Ascending aorta (tissue), 2 donors: ENCODE data around the gene MCOLN1. TPM values are rescaled to one million over a fixed set of nuclear protein-coding genes. Genes with fewer than 3 reads are reported as not detected.

Experiments
- DNase-seq, 2 donors: peaks; one replicate each; pipeline ENCODE4 v3.0.0-alpha.2; 2019; ENCODE audit warnings: low spot score in 2 of 2
- H3K27ac ChIP-seq, 2 donors: fragments of 200-600 bp; sonication (generic); one replicate each; pipeline ENCODE4 v1.5.1; 2016 to 2017; ENCODE audit warnings: mild to moderate bottlenecking in 1 of 2
- H3K27me3 ChIP-seq: fragments of 200-600 bp; sonication (generic); one replicate; pipeline ENCODE4 v1.5.1; 2017
- H3K36me3 ChIP-seq, 2 donors: fragments of 200-600 bp; sonication (generic); one replicate each; pipeline ENCODE4 v1.5.1; 2016
- H3K4me1 ChIP-seq, 2 donors: fragments of 200-600 bp; sonication (generic); one replicate each; pipeline ENCODE4 v1.5.1; 2016 to 2017; ENCODE audit warnings: mild to moderate bottlenecking in 1 of 2
- H3K4me3 ChIP-seq, 2 donors: fragments of 200-600 bp; sonication (generic); one replicate each; pipeline ENCODE4 v1.5.1; 2016 to 2017; ENCODE audit warnings: mild to moderate bottlenecking in 1 of 2
- H3K9me3 ChIP-seq, 2 donors: fragments of 200-600 bp; sonication (generic); one replicate each; pipeline ENCODE4 v1.5.1; 2016
- CTCF ChIP-seq, 3 experiments: fragments of 200-600 bp in 2 of 3; fragments of 450-650 bp in 1 of 3; sonication (generic) in 2 of 3; IDR thresholded peaks; one replicate each; pipeline ENCODE4 v1.5.1; 2016 to 2019; ENCODE audit warnings: antibody characterized with exemption in 3 of 3, mild to moderate bottlenecking in 1 of 3, moderate library complexity in 1 of 3
- intact Hi-C: fragments of 100-400 bp; cut with DNase I; formaldehyde crosslinking; loops from one replicate; pipeline ENCODE4 v1.15.1; 2023
- total RNA-seq: library from RNA; depleted of rRNA; stranded (reverse); fragments of >200 nt; gene quantifications from one replicate; pipeline ENCODE4 v1.1.0, GENCODE V29; 2016

The MCOLN1 gene
- total RNA-seq, 1 donor from 2014 or later = 11.9 TPM

DNA sequence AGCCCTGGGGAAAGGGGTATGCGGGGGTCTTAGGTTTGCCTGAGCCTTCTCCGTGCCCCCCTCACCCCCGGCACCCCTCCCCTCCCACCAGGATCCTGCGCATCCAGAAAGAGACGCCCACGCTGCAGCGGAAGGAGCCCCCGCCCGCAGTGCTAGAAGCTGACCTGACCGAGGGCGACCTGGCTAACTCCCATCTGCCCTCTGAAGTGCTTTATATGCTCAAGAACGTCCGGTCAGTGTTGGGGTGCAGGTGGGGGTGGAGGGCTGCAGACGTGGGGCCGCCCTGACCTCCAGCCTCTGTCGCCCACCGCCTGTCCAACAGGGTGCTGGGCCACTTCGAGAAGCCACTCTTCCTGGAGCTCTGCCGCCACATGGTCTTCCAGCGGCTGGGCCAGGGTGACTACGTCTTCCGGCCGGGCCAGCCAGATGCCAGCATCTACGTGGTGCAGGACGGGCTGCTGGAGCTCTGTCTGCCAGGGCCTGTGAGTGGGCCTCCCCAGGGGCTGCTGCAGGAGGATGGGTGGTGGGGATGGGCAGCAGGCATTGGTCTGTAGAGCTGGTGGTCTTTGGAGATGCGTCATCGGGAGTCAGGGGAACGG, 17.5 kb downstream of the MCOLN1 start:
- Histone ChIP-seq H3K4me1 (peaks cover 0 to 8% of the 10 kb centered on the region in 2 donors), H3K4me3 (no peak overlapping the region), H3K36me3 (peaks cover 65 to 76% of the 10 kb centered on the region in 2 donors), H3K27ac (no peak overlapping the region), H3K9me3 (no peaks in the 10 kb centered on the region), H3K27me3 (no peaks in the 10 kb centered on the region)
- intact Hi-C loops = loop anchor here (5.0 kb wide), 1 partner anchor 87 kb away; the partner anchor contains the start of genes PET100 and XAB2
- TF ChIP-seq CTCF (IDR thresholded peaks at IDR 0.05) = no peak
- DNase-seq = no peak

DNA sequence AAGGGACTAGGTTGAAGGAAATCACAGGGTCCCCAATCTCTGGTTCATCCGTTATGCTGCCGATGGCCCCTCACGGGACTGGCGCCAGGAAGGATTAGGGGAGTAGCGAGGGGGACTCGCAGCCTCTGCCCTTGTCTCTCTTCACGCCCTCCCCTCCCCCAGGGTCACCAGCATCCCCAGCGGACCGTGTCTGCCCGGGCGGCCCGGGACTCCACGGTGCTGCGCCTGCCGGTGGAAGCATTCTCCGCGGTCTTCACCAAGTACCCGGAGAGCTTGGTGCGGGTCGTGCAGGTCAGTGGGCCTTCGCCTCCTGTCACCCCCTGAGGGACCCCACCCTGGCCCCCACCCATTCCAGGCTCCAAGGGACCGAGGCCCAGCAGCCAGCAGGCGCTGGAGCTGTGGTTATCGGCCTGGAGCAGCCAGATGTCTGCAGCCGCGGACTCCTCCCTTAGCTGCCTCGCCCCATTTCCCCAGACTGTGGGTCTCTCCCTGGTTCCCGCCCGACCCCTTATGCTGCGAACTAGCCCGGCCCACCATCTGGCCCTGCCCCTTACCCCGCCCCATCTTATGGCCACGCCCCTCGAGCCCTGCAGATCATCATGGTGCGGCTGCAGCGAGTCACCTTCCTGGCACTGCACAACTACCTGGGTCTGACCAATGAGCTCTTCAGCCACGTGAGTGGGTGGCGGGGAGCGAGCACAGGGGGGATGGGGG, 18.5 kb downstream of the MCOLN1 start:
- Histone ChIP-seq H3K27ac (no peak overlapping the region), H3K9me3 (no peaks in the 10 kb centered on the region), H3K4me1 (peaks cover 0 to 5% of the 10 kb centered on the region in 2 donors), H3K27me3 (no peaks in the 10 kb centered on the region), H3K36me3 (peaks cover 67 to 79% of the 10 kb centered on the region in 2 donors), H3K4me3 (no peak overlapping the region)
- DNase-seq = no peak
- intact Hi-C loops = no loop called here
- no peak for TF ChIP-seq CTCF (IDR thresholded peaks at IDR 0.05)

GRCh38 chr19:7541475-7541824, 19.0 kb downstream of the MCOLN1 start:
- no peak for DNase-seq
- intact Hi-C loops = no loop called here
- Histone ChIP-seq H3K36me3 (peaks cover 67 to 79% of the 10 kb centered on the region in 2 donors), H3K4me1 (peaks cover 0 to under 1% of the 10 kb centered on the region in 2 donors), H3K4me3 (no peak overlapping the region), H3K27me3 (no peaks in the 10 kb centered on the region), H3K9me3 (no peaks in the 10 kb centered on the region), H3K27ac (no peak overlapping the region)
- no peak for TF ChIP-seq CTCF (IDR thresholded peaks at IDR 0.05)

DNA sequence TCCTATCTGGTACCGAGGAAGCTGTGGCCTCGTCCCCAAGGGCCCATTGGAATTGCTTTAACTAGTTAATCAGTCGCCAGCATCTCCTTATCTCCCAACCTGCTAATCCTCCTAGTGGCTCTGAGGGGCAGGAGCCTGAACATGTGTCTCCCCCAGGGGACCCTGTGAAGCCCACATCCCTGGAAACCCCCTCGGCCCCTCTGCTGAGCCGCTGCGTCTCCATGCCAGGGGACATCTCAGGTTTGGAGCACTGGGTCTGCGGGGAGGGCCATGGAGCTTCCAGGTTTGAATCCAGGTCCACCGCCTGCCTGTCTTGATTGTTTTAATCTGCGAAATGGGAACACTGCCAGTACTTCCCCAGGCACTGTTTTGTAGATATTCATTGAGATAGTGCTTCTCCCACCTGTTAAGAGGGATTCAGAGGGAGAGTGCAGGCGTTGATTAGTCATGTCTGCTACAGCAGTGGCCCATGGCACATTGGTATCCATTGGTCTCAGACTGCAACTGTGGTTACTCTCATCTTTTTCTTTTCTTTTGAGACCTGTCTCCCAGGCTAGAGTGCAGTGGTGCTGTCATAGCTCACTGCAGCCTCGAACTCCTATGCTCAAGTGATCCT, 19.5 kb downstream of the MCOLN1 start:
- Histone ChIP-seq H3K4me1 (no peaks in the 10 kb centered on the region), H3K27ac (no peak overlapping the region), H3K9me3 (no peaks in the 10 kb centered on the region), H3K27me3 (no peaks in the 10 kb centered on the region), H3K4me3 (no peak overlapping the region), H3K36me3 (peaks cover 67 to 78% of the 10 kb centered on the region in 2 donors)
- DNase-seq = no peak
- no peak for TF ChIP-seq CTCF (IDR thresholded peaks at IDR 0.05)
- intact Hi-C loops = no loop called here

- Histone ChIP-seq H3K9me3 (no peaks in the 10 kb centered on the region), H3K27me3 (no peaks in the 10 kb centered on the region), H3K4me1 (no peaks in the 10 kb centered on the region), H3K4me3 (no peak overlapping the region), H3K36me3 (peaks cover 60 to 74% of the 10 kb centered on the region in 2 donors), H3K27ac (no peak overlapping the region)
- DNase-seq = no peak
- intact Hi-C loops = no loop called here
- TF ChIP-seq CTCF (IDR thresholded peaks at IDR 0.05) = no peak
Observed at GRCh38 chr19:7542556-7543348, 20.3 kb downstream of the MCOLN1 start.
